ENCODE results near the gene DENND1B. TPM values are rescaled to one million over a fixed set of nuclear protein-coding genes. Genes with fewer than 3 reads are reported as not detected.

DENND1B gene
- total RNA-seq, 1 experiment from 2014 or later = 6.3 TPM

GRCh38 chr1:197771386-197771785, 3.9 kb downstream of the DENND1B start:
- Histone ChIP-seq H2BK120ac (ENCODE audit: low read depth, low read length, poor library complexity, severe bottlenecking) (no peak overlapping the region), H4K91ac (ENCODE audit: insufficient read length, low read depth, low read length) (no peak overlapping the region), H3K56ac (ENCODE audit: insufficient read length, low read depth, low read length) (no peak overlapping the region), H3K4me2 (ENCODE audit: insufficient read depth, insufficient read length, low read length) (no peak overlapping the region), H3K9ac (ENCODE audit: extremely low read depth, insufficient read length, low read length) (no peak overlapping the region), H2AK5ac (ENCODE audit: insufficient read length, low read length) (no peak overlapping the region), H3K79me1 (ENCODE audit: insufficient read depth, low read depth, low read length, poor library complexity, severe bottlenecking) (no peaks in the 10 kb centered on the region), H2BK20ac (ENCODE audit: low read depth, low read length, poor library complexity, severe bottlenecking) (no peak overlapping the region), H3K4me1 (ENCODE audit: insufficient read depth, low read length) (no peaks in the 10 kb centered on the region), H3K18ac (ENCODE audit: insufficient read length, low read depth, low read length) (no peak overlapping the region), H4K5ac (ENCODE audit: insufficient read length, low read depth, low read length) (no peak overlapping the region), H2BK15ac (ENCODE audit: low read depth, low read length) (no peak overlapping the region), H3T11ph (ENCODE audit: low read length) (no peak overlapping the region), H3K23ac (ENCODE audit: insufficient read length, low read depth, low read length) (no peak overlapping the region), H2BK12ac (ENCODE audit: insufficient read length, low read depth, low read length) (no peak overlapping the region), H3K4ac (ENCODE audit: low read depth, low read length) (no peak overlapping the region), H3K27ac (ENCODE audit: insufficient read length, low read depth, low read length) (no peak overlapping the region), H4K8ac (replicated peaks; ENCODE audit: insufficient read length, low read depth, low read length) (no peak overlapping the region), H3K23me2 (ENCODE audit: insufficient read length, low read depth, low read length, poor library complexity, severe bottlenecking) (no peaks in the 10 kb centered on the region), H3K9me3 (ENCODE audit: control insufficient read depth, low read depth, low read length) (no peaks in the 10 kb centered on the region), H2AFZ (ENCODE audit: low read length) (no peak overlapping the region), H4K20me1 (ENCODE audit: control insufficient read depth, insufficient read depth, insufficient read length) (no peaks in the 10 kb centered on the region), H3K27me3 (ENCODE audit: insufficient read depth, low read length) (no peaks in the 10 kb centered on the region), H3K79me2 (ENCODE audit: insufficient read depth, low read length) (no peaks in the 10 kb centered on the region), H2BK5ac (ENCODE audit: insufficient read length, low read length) (no peak overlapping the region), H3K14ac (ENCODE audit: insufficient read depth, low read length) (no peak overlapping the region)
- no peaks in the 10 kb centered on the region; a peak in 1 of 5 replicates for H3K9me3 Mint-ChIP-seq
- H3K4me3 Mint-ChIP-seq = no peak overlapping the region
- TF ChIP-seq CTCF (conservative IDR thresholded peaks at IDR 0.05) = no peak
- no peaks in the 10 kb centered on the region for H3K36me3 Mint-ChIP-seq (ENCODE audit: insufficient read depth in 1 of 3, low read depth in 3 of 3)
- H3K27me3 Mint-ChIP-seq (ENCODE audit: low read depth) = peaks cover 2% of the 10 kb centered on the region
- peaks cover 15 to 25% of the 10 kb centered on the region in 2 experiments for H3K4me1 Mint-ChIP-seq
- no peak for DNase-seq
- WGBS (ENCODE audit: extremely low coverage, insufficient read length, low lambda C conversion rate) = no CpG with 5 or more reads among the region's 2 CpGs
- no peak overlapping the region for H3K27ac Mint-ChIP-seq
